Fibroblast of skin of right quadriceps (primary cell): Measurements from ENCODE around the gene LINC00305.
A peak's percentile ranks its signal among the peaks of the same experiment; 100 is the strongest.

Source experiments
- DNase-seq: peaks from one replicate; pipeline ENCODE4 v3.0.0-alpha.2; 2013

Gene LINC00305

DNA sequence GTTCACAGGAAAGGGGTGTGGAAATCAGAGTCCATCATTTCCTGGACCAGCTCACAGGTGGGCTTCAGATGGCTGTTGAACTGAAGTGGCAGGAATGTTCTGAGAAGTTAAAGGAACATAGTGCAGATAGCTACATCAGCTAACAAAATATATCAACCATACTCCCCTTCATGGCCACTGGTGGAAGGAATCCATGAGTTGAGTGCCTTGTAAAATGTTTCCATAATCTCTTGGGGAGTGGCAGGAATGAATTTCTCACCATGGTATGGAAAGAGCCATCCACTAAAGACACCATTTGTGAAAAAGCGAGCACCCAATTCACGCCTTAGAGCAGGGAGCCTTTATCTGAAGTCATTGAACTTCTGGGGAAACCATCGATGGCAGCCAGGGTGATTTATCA lies at the start of gene LINC00305:
Gene LINC00305 (minus strand): TSS at position 101 of the 400 bp plus-strand sequence.
- DNase-seq, result no peak

DNA sequence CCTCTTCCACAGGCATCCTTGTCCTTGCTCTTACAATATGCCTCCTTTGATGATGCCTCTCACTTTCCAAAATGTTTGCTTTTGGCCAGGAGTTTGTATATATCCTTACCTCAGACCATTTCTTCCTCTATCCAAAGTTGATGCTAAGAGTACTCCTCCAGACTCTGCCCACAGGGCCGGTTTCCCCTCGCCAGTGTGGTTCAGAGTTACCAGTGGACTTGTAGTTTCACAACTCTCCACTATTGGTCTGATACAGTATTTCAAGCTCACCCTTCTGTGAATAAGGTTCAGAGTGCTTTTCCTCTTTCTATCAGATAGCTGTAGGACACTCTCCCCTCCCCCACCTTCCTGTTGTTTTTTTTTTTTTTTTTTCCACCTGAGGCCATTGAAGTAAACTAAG lies 42.2 kb upstream of the LINC00305 start:
- DNase-seq, result no peak

DNA sequence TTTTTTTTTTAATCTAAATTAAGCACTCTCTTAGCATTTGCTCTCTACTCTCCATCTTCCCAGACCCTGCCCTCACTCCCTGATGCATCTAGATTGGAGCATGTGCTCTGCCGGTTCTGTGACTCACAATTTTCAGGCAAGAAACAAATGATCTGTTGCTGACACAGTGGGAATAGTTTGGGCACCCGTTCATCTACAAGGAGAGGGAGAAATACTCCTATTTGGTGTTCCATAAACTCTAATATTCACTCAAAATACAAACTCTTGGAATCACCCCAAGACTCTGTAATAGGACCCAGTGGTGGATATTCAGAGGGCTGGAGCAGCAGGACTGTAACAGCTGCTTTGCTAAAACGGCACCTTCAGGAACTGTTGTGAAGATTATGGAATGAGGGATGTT lies 37.1 kb upstream of the LINC00305 start:
- no peak for DNase-seq

DNA sequence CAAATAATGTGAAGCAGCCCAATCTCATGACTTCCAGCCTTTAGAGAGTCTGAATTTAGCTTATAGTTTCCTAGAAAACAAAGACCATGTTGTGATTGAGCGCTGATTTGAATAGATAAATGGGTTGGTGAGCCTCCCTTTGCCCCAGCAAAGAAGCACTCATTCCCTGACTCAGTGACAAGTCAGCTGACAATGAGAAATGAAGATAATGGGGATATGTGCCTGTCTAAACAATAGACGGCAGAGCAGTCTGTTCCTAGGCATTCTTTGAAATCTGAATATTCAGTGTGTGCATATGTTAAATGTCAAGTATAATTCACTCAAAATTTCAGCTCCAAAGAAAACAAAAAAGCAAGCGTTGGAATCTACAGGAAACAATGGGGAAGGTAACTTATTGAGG lies 34.8 kb upstream of the LINC00305 start:
- DNase-seq, result no peak

DNA sequence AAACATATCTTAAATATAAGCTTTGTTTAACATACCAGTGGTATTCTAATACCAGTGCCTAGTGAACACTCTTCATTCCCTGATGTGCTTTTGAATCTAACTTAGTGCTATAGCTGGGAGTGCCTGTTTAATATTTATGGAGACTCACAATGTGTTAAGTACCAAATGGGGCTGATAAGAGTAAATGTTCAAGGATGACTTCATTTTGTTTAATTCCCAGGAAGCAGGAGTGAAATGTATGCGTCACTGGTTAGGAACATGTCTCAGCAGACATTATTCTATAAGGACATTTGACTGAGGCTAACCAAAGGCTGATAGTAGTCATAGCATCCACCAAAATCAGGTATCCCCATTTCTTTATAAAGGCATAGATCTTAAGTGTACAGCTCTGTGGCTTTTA lies 31.7 kb upstream of the LINC00305 start:
- DNase-seq, result no peak

DNA sequence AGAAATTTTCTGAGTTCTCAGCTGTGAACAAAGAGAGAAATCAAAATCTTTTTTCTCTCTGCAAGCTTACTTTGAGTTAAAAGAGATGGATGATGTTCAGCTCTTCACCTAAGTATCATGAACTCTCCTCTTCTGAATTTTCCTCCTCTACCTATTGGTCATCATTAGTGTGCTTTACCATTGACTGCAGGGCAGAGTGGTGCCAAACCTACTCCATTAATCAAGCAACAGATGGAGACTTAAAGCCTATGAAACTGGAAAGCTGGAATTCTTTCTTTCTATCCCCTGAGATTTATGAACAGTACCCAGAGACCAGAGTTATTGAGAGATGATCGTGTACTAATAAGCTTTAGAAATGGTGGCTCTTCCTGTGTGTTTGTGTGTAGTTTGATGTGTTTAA lies 31.3 kb upstream of the LINC00305 start:
- DNase-seq, result no peak

DNA sequence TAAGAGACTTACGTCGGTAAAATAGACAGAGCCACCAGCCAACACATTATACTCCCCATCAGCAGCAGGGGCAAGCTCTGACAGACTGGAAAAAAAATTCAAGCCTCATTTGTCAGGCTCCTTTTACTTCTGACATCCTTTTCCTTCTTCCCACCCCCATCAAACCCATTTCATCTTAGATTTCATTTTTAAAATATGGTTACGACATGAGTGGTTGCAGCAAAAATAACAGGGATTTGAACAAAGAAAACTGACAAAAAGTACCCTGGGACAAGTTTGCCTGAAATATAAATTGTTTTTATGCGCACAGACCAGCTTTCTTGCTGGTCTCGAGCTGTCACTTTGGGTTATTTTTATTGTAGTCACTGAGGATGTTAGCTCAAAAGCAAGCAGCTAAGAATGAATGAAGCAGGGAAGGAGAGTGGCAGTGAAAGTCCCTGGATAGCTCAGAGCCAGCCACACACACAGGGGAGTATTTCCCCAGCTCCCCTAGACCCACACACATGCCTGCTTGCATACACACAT lies 30.7 kb upstream of the LINC00305 start:
- DNase-seq, result no peak

DNA sequence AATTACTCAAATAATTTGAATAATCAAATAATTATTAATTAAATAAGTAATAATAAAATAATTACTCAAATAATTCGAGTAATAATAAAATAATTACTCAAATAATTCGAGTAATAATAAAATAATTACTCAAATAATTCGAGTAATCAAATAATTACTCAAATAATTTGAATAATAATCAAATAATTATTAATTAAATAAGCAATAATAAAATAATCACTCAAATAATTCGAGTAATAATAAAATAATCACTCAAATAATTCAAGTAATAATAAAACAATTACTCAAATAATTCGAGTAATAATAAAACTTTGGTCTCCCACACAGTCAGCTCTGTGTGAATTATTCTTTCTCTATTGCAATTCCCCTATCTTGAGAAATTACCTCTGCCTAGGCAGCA lies 30.0 kb upstream of the LINC00305 start:
- no peak for DNase-seq

DNA sequence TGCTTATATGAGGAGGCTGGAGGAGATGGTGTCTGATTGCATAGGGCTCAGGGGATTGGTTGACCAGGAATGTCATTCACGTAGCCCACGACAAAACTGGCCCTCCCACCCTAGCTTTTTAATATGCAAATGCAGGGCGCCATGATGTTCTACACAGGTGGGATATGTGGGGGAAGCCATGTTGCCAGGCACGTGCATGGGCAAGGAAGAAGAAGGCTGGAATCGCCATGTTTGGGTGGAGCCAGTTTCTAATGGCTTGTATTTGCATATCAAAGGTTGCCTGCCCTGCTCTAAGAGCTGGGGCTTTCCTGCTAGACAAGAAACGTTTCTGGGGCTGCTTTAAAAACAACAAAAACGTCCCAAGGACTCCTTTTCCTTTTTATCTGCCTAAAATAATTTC lies 26.5 kb upstream of the LINC00305 start:
- no peak for DNase-seq

DNA sequence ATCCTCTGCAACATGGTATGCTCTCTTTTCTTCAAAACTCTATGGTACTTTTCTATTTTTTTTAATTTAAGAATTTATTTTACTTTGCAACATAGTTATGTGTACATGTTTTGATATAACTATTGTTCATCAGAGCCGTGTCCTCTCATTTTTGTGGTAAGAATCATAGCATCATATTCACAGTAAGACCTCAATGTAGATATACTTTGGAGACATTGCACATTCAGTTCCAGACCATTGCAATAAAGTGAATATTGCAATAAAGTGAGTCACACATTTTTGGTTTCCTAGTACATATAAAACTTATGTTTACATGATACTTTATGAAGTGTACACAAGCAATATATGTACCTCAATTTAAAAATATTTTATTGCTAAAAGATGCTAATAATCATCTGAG lies 22.7 kb upstream of the LINC00305 start:
- DNase-seq, result peak; percentile 47

DNA sequence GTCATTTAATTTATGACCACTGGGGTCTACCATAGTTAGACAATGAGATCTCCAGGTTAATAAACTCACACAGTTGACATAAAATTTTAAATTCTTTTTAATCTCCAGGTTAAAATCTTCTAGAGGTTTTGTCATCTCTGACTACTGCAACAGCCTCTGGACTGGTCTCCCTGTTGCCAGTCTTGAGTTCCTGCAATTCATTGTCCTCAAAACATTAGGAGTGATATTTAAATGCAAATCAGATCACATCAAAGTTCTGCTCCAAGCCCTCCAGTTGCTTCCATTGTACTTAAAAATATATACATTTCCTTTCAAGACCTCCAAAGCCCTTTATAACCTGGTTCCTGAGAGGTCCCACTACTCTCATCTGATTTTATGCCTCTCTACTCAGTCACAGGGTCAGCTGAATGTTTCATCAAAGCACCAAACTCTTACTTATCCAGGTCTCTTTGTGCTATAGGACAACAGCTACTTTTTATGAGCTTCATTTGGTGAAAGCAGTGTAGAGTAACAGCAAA lies 18.6 kb upstream of the LINC00305 start:
- DNase-seq, result no peak

DNA sequence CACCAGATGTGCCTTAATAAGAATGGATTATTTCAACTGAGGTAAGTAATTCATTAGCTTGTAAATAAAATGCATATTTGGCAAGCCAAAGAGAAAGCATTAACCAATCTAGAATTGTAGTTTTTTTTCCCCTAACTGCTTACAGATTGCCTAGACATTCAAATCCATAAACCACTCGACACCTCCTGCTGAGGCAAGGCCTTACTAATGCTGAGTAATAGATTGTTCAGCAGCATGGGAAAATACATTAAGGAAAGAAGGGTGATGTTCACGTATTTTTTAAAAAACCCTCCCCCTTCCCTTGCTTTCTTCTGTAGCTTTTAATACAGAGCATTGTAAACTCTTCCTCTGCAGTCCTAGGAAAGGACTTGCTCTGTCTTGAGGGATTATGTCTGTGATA lies 17.0 kb upstream of the LINC00305 start:
- peak; percentile 97 for DNase-seq

DNA sequence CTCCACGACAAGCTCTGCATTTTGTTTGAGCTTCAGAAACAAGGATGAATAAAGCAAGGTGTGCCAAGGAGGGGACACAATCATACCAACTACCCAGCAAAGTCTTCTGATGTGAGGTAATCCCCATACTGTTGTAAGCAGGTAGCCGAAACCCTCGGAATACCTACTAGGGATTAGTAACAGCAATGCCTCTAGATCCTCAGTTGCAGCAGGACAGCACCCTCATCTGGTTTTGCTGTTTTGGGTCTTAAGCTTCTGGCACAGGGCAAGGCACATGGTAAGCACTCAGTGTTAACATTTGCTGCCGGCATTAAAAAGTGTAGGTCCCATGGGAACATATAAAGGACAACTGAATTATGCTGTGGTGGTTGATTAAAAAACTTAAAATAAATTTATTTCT lies 16.0 kb upstream of the LINC00305 start:
- no peak for DNase-seq

DNA sequence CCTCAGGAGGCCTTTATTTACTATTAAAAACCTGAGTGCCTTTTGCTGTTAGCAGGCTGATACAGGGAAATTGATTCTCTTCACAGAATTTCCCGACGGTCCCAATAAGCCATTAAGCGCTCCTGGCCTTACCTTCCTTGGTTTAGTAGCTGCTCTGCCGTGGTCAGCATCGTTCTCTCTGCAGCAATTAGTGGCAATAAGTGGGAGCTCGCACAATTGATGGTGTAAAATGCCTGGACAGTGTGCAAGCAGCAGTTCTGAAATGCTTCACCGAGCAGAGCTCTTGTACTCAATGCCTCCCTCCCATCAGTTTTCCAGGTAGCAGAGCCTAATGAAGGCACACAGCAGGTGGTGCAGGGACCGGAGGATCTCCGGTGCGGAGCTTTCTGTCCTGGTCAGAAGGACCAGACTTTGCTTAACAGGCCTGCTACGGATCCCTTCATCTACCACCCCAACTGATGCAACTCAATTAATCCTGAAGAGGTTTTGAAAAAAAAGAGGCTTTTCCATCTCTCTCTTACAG lies 1.1 kb upstream of the LINC00305 start:
- DNase-seq, result no peak

DNA sequence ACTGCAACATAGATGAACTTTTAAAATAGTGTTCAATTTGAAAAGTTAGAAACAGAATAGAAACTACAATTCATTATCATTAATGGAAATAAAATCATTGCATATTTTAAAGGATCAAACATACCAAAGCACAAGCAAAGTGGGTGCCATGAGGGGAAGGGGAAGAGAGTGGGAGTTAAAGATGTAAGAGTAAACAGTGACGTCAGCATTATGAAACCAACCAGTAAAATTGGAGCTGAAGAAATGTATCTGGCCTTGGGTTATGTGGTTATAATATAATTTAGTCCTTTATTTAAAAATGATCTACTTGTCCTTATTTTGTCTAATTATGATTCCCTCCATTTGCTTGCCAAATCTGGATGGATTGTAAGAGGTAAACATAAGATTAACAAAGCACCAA lies 6.0 kb downstream of the LINC00305 start:
- no peak for DNase-seq

DNA sequence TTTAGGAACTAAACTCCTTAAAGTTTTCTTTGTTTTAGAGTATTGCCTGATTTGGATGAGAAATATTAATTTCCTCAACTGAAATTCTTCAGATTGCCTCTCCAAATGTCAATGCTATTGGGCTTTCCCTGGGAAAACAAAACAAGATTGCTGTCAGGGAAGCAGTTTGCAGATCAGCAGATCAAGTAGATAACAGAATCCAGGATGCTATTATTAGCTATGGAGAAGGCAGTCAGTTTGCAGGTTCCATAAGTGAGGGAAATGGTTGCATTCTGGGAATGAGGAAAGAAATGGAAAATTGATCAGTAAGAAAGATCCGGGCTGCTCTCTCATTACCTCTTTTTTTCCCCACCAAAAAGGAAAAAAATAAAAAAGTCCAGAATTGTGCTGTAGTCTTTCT lies 11.0 kb downstream of the LINC00305 start:
- DNase-seq, result no peak

DNA sequence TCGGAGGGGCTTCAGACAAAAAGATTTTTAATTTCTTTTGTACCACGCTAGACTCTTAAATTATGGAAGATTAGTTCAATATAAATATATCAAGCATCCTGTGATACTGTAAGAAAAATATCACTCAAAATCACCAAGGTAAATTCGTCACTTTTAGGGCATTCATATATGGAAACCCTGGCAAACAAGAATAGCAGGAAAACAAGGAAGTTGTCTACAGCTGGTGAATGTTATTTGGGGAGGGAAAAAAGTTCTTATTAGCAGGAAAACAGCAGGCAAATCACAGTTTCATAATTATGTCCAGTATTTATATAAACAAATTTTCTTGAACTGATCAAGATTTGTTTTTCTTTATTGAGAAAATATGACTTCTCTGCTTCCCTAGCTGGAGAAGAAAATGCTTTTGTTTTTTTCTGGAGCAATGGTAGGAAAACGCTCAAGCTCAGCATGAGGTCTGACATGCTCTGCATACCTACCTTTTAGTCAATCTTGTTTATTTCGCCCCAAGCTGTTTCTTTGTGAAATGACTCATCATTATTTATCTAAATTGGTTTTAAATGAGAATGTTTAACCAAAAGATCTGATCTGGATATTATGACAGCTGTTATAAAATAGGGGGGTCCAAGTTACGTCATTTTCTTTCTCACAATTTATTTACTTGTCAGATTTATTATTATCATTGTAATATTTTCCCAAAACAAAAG lies 14.7 kb downstream of the LINC00305 start:
- peak; percentile 56 for DNase-seq

DNA sequence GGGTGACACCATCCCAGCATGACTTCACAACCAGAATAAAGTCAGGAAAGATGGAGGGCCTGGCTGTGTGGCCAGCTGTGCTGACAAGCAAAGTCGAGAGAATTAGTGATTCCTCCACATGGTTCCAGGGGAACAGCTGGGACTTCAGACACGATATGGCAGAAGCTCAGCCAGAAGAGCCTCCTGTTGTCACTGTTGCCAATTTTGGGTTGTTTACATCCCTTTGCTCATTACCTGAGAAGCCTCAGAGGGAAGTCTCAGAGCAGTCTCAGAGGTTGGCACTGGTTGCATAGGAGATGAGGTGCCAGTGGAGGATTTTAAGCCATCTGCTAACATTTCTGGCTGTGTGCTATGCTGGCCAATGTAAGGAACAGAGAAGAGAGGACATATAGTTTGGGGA lies 16.0 kb downstream of the LINC00305 start:
- DNase-seq, result no peak

DNA sequence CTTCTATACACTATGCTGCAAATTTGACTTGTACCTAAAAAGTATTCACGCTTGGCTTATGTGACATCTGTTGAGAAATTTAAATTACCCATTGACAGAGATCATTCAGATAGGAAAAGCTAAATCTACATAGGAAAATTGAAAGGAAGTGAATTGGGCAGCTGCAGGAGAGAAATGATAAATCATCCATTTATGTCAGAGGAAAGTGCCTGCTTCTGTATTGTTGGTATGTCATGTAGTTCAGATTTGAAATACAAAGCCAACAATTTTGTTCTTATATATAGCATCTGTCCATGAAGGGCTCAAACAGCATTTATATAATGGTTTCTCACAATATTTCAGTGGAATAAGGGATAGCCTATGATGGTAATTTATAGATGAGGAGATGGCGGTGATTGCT lies 17.6 kb downstream of the LINC00305 start:
- DNase-seq, result no peak

DNA sequence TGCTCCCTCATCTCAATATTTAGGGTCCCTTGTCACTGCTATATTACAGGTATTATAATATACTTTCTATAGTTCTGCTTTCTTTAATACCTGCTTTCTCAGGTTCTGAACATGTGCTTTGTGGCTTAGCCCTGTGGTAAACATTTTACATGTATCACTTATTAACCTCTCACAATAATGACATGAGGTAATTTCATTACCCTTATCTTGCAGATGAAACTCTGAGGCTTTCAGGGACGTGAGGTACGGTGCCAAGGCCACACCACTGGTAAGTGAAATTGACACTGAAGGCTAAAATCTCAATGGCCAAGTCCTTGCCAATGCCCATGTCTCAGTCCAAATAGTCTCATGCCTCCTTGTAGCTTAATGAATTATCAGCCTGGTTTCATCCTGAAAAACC lies 21.7 kb downstream of the LINC00305 start:
- DNase-seq, result no peak

DNA sequence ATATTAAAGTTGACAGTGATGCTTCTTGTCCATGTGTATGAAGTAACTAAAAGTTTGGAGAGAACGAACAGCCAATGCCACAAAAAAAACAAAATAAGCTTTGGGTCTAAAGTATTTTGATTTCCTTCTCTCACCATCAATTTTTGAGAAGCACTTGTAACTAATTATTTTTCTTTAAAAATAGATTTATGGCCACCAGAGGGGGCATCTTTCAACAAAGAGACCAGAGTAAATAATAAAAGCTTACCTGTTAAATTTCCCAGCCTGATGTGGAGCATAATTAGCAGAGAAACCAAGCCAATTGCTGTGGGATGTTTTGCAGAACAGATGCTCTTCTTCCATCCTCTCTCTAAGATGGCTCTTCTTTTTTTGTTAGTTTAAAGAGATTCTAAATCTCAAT lies 29.0 kb downstream of the LINC00305 start:
- DNase-seq, result no peak

DNA sequence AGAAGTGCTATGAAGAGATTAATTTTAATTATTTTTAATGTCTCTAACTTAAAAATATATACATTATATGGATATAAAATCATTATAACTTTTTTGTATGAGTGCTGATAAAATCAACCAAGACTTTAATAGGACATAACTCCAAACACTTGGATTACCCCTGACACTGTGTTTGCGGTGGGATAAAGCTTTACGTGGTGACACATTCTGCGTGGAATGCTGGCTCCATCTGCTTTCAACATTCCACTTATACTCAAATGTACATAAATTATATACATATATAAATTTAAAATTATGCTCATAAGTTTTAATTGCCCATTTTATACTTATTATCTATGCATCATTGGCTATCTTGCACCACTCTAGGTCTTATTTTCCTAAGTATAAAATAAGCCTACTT lies 30.5 kb downstream of the LINC00305 start:
- peak; percentile 75 for DNase-seq

DNA sequence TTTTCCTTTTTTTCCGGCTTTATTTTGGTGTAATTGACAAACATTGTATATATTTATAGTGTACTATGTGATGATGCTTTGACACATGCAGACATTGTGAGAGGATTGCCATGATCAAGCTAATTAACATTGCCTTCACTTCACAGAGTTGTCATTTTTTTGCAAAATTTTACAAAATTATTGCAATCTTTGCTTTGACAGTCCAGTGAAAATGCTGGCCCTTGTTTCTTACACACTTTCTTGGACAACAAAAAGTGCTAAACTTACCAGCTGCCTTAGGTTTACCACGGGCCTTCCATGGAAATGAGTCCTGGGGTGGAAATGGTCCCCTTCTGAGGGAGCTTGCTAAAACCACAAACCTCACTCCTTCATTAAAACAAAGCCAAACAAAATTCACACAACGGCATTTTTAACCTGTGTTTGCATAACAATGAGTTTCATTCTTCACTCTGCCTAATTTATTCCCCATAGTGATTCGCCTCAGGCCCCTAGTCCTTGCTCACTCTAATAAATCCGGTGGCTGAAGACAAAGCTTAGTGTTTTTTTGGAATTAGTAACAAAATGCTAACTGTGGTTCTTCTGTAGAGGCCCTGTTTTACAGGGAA lies 32.2 kb downstream of the LINC00305 start:
- DNase-seq, result peak; percentile 13

DNA sequence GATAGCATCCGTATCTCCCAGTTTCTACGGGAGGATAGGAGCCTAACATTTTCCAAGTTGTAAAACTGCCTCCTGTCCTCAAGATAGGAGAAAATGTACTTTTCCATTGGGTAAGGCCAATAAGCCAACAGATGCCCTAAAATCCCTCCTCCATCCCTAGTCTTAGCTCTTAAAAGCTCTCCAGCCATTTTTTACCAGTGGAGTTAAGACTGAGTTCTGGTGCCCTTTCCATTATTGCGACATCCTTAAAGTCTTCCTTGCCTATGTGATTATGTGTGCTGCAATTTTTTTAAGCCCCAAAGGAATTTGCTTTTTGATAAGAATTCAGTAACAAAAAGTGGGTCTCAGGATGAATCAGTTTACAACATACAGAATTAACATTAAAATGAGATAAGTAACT lies 33.0 kb downstream of the LINC00305 start:
- DNase-seq, result peak; percentile 21
